Hepatocyte (in vitro differentiated cells): Measurements from ENCODE around the gene ZNF598. TPM values are rescaled to one million over a fixed set of nuclear protein-coding genes. Genes with fewer than 3 reads are reported as not detected.
A peak's percentile ranks its signal among the peaks of the same experiment; 100 is the strongest.

Source experiments
- DNase-seq: peaks from one replicate; pipeline ENCODE4 v3.0.0-alpha.2; 2016; ENCODE audit warnings: low spot score
- H2AFZ ChIP-seq: fragments of 200-600 bp; sonication (generic); 2 replicates; pipeline ENCODE4 v1.6.0; 2016; ENCODE audit warnings: antibody characterized with exemption, mild to moderate bottlenecking
- H3K27ac ChIP-seq: fragments of 200-600 bp; sonication (generic); 2 replicates; pipeline ENCODE4 v1.5.1; 2016; ENCODE audit warnings: mild to moderate bottlenecking
- H3K27me3 ChIP-seq: fragments of 200-600 bp; sonication (generic); 2 replicates; pipeline ENCODE4 v1.6.1; 2016
- H3K36me3 ChIP-seq: fragments of 200-600 bp; sonication (generic); replicated peaks from 2 replicates; pipeline ENCODE4 v1.5.1; 2016; ENCODE audit warnings: low read depth; ENCODE audit not compliant: insufficient read depth
- H3K4me1 ChIP-seq: fragments of 200-600 bp; sonication (generic); 2 replicates; pipeline ENCODE4 v1.5.1; 2016; ENCODE audit warnings: mild to moderate bottlenecking, moderate library complexity; ENCODE audit not compliant: insufficient read depth
- H3K4me2 ChIP-seq: fragments of 200-600 bp; sonication (generic); 2 replicates; pipeline ENCODE4 v1.6.0; 2016
- H3K4me3 ChIP-seq: fragments of 200-600 bp; sonication (generic); 2 replicates; pipeline ENCODE4 v1.5.1; 2016; ENCODE audit warnings: mild to moderate bottlenecking
- H3K79me2 ChIP-seq: fragments of 200-600 bp; sonication (generic); 2 replicates; pipeline ENCODE4 v1.6.0; 2017; ENCODE audit warnings: mild to moderate bottlenecking
- H3K9me2 ChIP-seq: fragments of 200-600 bp; sonication (generic); replicated peaks from 2 replicates; pipeline ENCODE4 v1.6.0; 2017; ENCODE audit warnings: mild to moderate bottlenecking; ENCODE audit not compliant: insufficient read depth
- H3K9me3 ChIP-seq: fragments of 200-600 bp; sonication (generic); 2 replicates; pipeline ENCODE4 v1.5.1; 2016; ENCODE audit warnings: low read depth, mild to moderate bottlenecking
- H4K20me1 ChIP-seq: fragments of 200-600 bp; sonication (generic); 2 replicates; pipeline ENCODE4 v1.6.0; 2016; ENCODE audit warnings: mild to moderate bottlenecking; ENCODE audit not compliant: insufficient read depth, poor library complexity, severe bottlenecking
- CTCF ChIP-seq: fragments of 200-600 bp; sonication (generic); IDR thresholded peaks from 2 replicates; pipeline ENCODE4 v1.5.1; 2016; ENCODE audit warnings: antibody characterized with exemption, mild to moderate bottlenecking; ENCODE audit not compliant: poor library complexity
- EZH2 ChIP-seq: fragments of 200-600 bp; sonication (generic); IDR thresholded peaks from 2 replicates; pipeline ENCODE4 v1.6.1; 2016; ENCODE audit warnings: antibody characterized with exemption, mild to moderate bottlenecking, borderline replicate concordance
- EZH2phosphoT487 ChIP-seq: fragments of 200-600 bp; sonication (generic); IDR thresholded peaks from one replicate; pipeline ENCODE4 v1.6.1; 2018; ENCODE audit warnings: antibody characterized with exemption, mild to moderate bottlenecking, low read depth, moderate library complexity; ENCODE audit not compliant: unreplicated experiment, severe bottlenecking
- WGBS: methylation state at CpG from one replicate; pipeline ENCODE4 v1.1.6; 2016; ENCODE audit warnings: low lambda C conversion rate; ENCODE audit errors: missing lambda C conversion rate; 5-methylcytosine and 5-hydroxymethylcytosine counted together
- polyA plus RNA-seq: library from polyadenylated mRNA; unstranded; fragments of >200 nt; fragmentation: Nextera tagmentation; extraction: Ambion mirVana; gene quantifications from 2 replicates; pipeline ENCODE4 v1.2.1, GENCODE V29; 2016
- total RNA-seq: library from RNA; depleted of rRNA; stranded (reverse); fragments of >200 nt; gene quantifications from 2 replicates; pipeline ENCODE4 v1.2.3, GENCODE V29; 2014

ZNF598 gene
- total and polyA plus RNA-seq, 2 experiments from 2014 or later = 22.8 to 29.5 TPM

GRCh38 chr16:1989209-1990100 is 20.2 kb downstream of the ZNF598 start, which contains the start of gene SYNGR3:
Gene SYNGR3 (plus strand): TSS chr16:1989970. CDS start chr16:1990103, 133 bp downstream.
- H2AFZ ChIP-seq = peak within 1 kb of the TSS; percentile 53
- no peaks in the 10 kb centered on the region for H3K9me2 ChIP-seq
- no peak within 1 kb of the TSS for H3K27ac ChIP-seq
- peak; percentile 56 for DNase-seq
- H3K36me3 ChIP-seq = no peaks in the 10 kb centered on the region
- peaks cover 22% of the 10 kb centered on the region for H3K79me2 ChIP-seq
- WGBS = 27% methylated on average over 16 of the region's 67 CpGs
- H3K4me1 ChIP-seq = peaks cover 32% of the 10 kb centered on the region
- peak within 1 kb of the TSS; percentile 82 for H3K4me2 ChIP-seq
- no peaks in the 10 kb centered on the region for H3K9me3 ChIP-seq
- H4K20me1 ChIP-seq = peaks cover 3% of the 10 kb centered on the region
- H3K4me3 ChIP-seq = peak within 1 kb of the TSS; percentile 15
- TF ChIP-seq CTCF = no peak
- TF ChIP-seq EZH2phosphoT487 = no peak
- peak; percentile 43 for TF ChIP-seq EZH2
- peaks cover 27% of the 10 kb centered on the region for H3K27me3 ChIP-seq

- Histone ChIP-seq H3K4me2 (no peak overlapping the region), H3K27ac (no peak overlapping the region), H3K4me1 (peaks cover 36% of the 10 kb centered on the region), H4K20me1 (peaks cover 3% of the 10 kb centered on the region), H3K79me2 (peaks cover 22% of the 10 kb centered on the region), H3K4me3 (no peak overlapping the region), H3K9me2 (no peaks in the 10 kb centered on the region), H3K27me3 (peaks cover 28% of the 10 kb centered on the region), H3K9me3 (no peaks in the 10 kb centered on the region), H3K36me3 (no peaks in the 10 kb centered on the region), H2AFZ (no peak overlapping the region)
- DNase-seq = no peak
- WGBS = 100% methylated on average over 10 of the region's 10 CpGs
- TF ChIP-seq EZH2phosphoT487 = no peak
- TF ChIP-seq CTCF = no peak
- TF ChIP-seq EZH2 = no peak
These were observed 22.4 kb downstream of the ZNF598 start for GRCh38 chr16:1987198-1987597.

- no peaks in the 10 kb centered on the region for H3K36me3 ChIP-seq
- H3K4me1 ChIP-seq = peaks cover 26% of the 10 kb centered on the region
- peaks cover 35% of the 10 kb centered on the region for H3K27me3 ChIP-seq
- TF ChIP-seq EZH2phosphoT487 (no peak), EZH2 (no peak), CTCF (no peak)
- peaks cover 3% of the 10 kb centered on the region for H4K20me1 ChIP-seq
- H3K79me2 ChIP-seq = peaks cover 22% of the 10 kb centered on the region
- no peaks in the 10 kb centered on the region for H3K9me3 ChIP-seq
- WGBS = 96% methylated on average over 14 of the region's 14 CpGs
- H3K4me2 ChIP-seq = peak overlapping the region; percentile 96
- H3K4me3 ChIP-seq = no peak overlapping the region
- DNase-seq = no peak
- H3K27ac ChIP-seq = peak overlapping the region; percentile 96
- H3K9me2 ChIP-seq = no peaks in the 10 kb centered on the region
- no peak overlapping the region for H2AFZ ChIP-seq
These were observed 24.0 kb downstream of the ZNF598 start for GRCh38 chr16:1985466-1986150.
